OCI-LY1 (cell line): ENCODE data around the gene KCNIP4.
"Not testable (repeated sequence)": the region's sequence is repeated elsewhere in the genome, so short reads cannot be mapped to it uniquely, and the experiment has no call there.

Source experiments
- EZH2 ChIP-seq: fragments of 200-600 bp; sonication (generic), shearing (Covaris generic); IDR thresholded peaks from 2 replicates; pipeline ENCODE4 v1.8.0; 2017; ENCODE audit warnings: borderline replicate concordance, mixed run types, mild to moderate bottlenecking, antibody characterized with exemption, low read length, moderate library complexity, mixed read lengths
- TF ChIP-seq, protein P1 (sequence below): fragments of 200-600 bp; sonication (generic), shearing (Covaris generic); IDR thresholded peaks from 2 replicates; pipeline ENCODE4 v1.5.1; 2017; ENCODE audit warnings: mild to moderate bottlenecking, antibody characterized with exemption, low read length, moderate library complexity, mixed read lengths

GRCh38 chr4:20783134-20783533 lies 1165.4 kb downstream of the KCNIP4 start:
- TF ChIP-seq, protein P1, sequence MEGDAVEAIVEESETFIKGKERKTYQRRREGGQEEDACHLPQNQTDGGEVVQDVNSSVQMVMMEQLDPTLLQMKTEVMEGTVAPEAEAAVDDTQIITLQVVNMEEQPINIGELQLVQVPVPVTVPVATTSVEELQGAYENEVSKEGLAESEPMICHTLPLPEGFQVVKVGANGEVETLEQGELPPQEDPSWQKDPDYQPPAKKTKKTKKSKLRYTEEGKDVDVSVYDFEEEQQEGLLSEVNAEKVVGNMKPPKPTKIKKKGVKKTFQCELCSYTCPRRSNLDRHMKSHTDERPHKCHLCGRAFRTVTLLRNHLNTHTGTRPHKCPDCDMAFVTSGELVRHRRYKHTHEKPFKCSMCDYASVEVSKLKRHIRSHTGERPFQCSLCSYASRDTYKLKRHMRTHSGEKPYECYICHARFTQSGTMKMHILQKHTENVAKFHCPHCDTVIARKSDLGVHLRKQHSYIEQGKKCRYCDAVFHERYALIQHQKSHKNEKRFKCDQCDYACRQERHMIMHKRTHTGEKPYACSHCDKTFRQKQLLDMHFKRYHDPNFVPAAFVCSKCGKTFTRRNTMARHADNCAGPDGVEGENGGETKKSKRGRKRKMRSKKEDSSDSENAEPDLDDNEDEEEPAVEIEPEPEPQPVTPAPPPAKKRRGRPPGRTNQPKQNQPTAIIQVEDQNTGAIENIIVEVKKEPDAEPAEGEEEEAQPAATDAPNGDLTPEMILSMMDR = not testable (repeated sequence)
- not testable (repeated sequence) for TF ChIP-seq EZH2
